SK-N-MC (cell line): ENCODE results near the gene BRAF.

ENCODE experiments used
- DNase-seq: peaks from one replicate; pipeline ENCODE4 v3.0.0-alpha.2; 2011; ENCODE audit warnings: low read depth, low spot score
- H3K27ac ChIP-seq: fragments of 200-600 bp; sonication (generic); 2 replicates; pipeline ENCODE4 v1.5.1; 2016; ENCODE audit warnings: mixed run types
- H3K36me3 ChIP-seq: fragments of 200-600 bp; sonication (generic); 2 replicates; pipeline ENCODE4 v1.6.1; 2017; ENCODE audit warnings: antibody characterized with exemption, low read length, mixed read lengths; ENCODE audit not compliant: insufficient read depth
- H3K4me3 ChIP-seq: fragments of 200-600 bp; sonication (generic); 2 replicates; pipeline ENCODE4 v1.5.1; 2016
- H3K9ac ChIP-seq: fragments of 200-600 bp; sonication (generic); 2 replicates; pipeline ENCODE4 v1.8.0; 2017; ENCODE audit warnings: mixed run types, mixed read lengths; ENCODE audit not compliant: insufficient read length
- H3K9me3 ChIP-seq: fragments of 200-600 bp; sonication (generic); 2 replicates; pipeline ENCODE4 v1.6.1; 2017; ENCODE audit warnings: low read depth, mild to moderate bottlenecking, antibody characterized with exemption, low read length, moderate library complexity, mixed read lengths
- EZH2 ChIP-seq: fragments of 200-600 bp; sonication (generic); IDR thresholded peaks from one replicate; pipeline ENCODE4 v1.6.1; 2017; ENCODE audit warnings: antibody characterized with exemption
- FOXP2 ChIP-seq: optimal IDR thresholded peaks from 2 replicates; pipeline ENCODE3; 2011; ENCODE audit warnings: mild to moderate bottlenecking, moderate library complexity; ENCODE audit not compliant: insufficient read depth; ENCODE audit errors: extremely low read length, control extremely low read depth
- POLR2AphosphoS5 ChIP-seq: IDR thresholded peaks from 2 replicates; pipeline ENCODE4 v1.6.1; 2012; ENCODE audit warnings: mild to moderate bottlenecking, low read depth, low read length, borderline replicate concordance

The BRAF gene

DNA sequence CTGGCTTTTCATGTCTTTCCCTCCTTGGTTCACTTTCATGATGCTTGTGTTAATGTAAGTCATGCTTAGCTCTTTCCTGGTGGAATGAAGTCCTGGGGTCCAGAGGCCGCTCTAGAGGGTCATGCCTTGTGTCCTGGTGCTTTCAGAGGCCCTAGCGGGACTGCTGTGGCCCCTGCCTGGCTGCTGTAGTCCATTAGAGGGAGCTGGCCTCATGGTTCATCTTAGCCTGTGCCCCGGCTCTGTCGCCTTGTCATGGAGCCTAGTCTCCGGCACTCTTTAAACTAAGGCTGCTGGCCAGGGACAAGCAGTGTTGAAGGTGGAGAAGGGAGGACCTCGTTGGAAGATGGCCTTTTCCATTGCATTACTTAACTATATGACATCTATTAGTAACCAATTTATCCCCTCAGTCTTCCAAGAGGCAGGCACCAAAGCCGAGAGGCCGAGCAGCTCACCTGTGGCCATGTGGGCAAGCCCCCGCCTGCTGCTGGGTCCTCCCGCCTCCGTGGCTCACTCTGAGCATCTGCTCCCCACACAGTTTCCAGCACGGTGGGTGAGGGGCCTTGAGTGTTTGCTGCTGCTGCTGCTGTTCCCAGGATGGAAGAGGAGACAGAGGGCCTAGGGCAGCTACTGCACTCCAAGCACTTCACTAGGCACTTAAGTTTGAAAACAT is 233.2 kb downstream of the BRAF start:
- TF ChIP-seq FOXP2 (no peak), EZH2 (no peak), POLR2AphosphoS5 (no peak)
- H3K27ac ChIP-seq = no peak overlapping the region
- no peaks in the 10 kb centered on the region; the same call in 1 of the 2 replicates for H3K36me3 ChIP-seq
- H3K4me3 ChIP-seq = no peak overlapping the region
- H3K9ac ChIP-seq = no peak overlapping the region
- no peak for DNase-seq
- H3K9me3 ChIP-seq = no peaks in the 10 kb centered on the region

DNA sequence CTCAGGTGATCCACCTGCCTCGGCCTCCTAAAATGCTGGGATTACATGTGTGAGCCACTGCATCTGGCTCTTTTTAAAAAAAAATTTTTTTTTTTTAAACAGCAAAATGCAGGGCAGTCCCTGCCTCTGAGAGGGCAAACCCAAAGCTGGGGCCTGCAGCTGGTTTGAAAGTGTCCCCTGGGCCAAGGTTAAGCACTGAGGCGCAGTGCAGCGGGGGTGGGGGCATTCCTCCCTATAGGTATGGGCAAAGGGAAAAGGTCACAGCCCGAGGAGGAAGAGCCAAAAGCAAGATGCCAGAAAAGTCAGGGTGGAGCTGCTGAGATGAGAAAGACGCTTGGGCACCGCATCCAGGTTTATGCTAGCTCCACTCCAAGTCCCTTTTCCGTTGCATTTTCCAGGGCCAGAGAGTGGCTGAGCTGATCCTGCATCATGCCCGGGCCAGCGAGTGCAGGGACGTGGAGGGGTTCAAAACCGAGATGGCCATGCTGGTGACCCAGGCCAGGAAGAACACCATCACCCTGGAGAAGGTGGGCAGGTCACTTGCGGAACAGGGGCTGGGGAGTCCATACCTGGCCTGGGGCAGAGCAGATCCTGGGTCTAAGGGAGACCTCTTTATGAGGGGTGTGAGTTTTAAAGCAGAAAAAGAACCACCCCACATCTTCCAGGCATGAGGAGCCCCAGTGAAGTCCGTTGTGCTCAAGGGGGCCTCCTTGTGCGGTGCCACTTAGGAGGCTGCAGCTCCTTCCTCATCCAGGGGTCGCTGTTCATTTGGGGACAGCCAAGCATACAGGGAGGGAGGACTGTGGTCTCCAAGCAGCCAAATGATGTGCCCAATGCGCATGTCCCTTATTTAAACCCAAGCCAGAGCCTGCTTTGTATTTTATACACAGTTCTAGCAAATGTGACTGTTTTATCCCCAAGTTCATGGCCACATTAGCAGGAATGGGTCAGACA is 235.3 kb downstream of the BRAF start:
- no peak for DNase-seq
- Histone ChIP-seq H3K4me3 (no peak overlapping the region), H3K9ac (no peak overlapping the region), H3K36me3 (no peaks in the 10 kb centered on the region; the same call in 1 of the 2 replicates), H3K27ac (no peak overlapping the region), H3K9me3 (no peaks in the 10 kb centered on the region)
- no peak for TF ChIP-seq EZH2
- no peak for TF ChIP-seq POLR2AphosphoS5
- TF ChIP-seq FOXP2 = no peak

DNA sequence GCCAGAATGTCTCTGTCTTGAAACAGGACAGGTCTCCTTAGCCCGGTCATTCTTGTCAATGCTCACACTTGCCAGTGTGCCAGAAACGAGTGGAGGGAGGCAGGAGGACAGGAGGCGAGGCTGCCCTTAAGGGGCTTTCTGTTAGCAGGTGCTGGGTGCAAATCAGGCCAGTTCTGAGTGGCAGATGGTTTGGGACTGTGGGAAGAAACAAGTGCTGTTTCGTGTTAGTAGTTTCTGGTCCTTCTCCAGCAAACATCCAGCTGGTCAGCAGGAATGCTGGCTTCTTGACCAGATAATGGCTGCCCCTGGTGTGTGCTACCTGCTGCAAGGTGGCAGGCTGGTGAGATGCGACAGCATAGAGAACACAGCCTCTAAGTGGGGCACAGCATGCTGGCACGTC is 236.4 kb downstream of the BRAF start:
- no peak for DNase-seq
- Histone ChIP-seq H3K4me3 (no peak overlapping the region), H3K36me3 (no peaks in the 10 kb centered on the region; the same call in 1 of the 2 replicates), H3K9me3 (no peaks in the 10 kb centered on the region), H3K27ac (no peak overlapping the region), H3K9ac (no peak overlapping the region)
- TF ChIP-seq EZH2 (no peak), POLR2AphosphoS5 (no peak), FOXP2 (no peak)

DNA sequence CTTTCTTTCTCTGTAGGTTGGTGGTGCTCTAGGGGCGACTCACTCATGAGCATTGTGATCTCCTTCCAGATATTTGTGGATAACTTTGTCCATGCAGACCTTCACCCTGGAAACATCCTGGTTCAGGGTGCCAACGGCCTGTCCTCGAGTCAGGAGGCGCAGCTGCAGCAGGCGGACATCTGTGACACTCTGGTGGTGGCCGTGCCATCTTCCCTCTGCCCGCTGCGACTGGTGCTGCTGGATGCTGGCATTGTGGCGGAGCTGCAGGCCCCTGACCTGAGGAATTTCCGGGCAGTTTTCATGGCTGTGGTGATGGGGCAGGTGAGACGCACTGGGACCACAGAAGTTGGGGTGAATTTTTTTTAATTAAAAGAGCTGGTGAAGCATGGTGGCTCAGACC is 237.8 kb downstream of the BRAF start:
- Histone ChIP-seq H3K4me3 (no peak overlapping the region), H3K9ac (no peak overlapping the region), H3K27ac (no peak overlapping the region), H3K36me3 (no peaks in the 10 kb centered on the region; the same call in 1 of the 2 replicates), H3K9me3 (no peaks in the 10 kb centered on the region)
- TF ChIP-seq POLR2AphosphoS5 (no peak), FOXP2 (no peak), EZH2 (no peak)
- no peak for DNase-seq

DNA sequence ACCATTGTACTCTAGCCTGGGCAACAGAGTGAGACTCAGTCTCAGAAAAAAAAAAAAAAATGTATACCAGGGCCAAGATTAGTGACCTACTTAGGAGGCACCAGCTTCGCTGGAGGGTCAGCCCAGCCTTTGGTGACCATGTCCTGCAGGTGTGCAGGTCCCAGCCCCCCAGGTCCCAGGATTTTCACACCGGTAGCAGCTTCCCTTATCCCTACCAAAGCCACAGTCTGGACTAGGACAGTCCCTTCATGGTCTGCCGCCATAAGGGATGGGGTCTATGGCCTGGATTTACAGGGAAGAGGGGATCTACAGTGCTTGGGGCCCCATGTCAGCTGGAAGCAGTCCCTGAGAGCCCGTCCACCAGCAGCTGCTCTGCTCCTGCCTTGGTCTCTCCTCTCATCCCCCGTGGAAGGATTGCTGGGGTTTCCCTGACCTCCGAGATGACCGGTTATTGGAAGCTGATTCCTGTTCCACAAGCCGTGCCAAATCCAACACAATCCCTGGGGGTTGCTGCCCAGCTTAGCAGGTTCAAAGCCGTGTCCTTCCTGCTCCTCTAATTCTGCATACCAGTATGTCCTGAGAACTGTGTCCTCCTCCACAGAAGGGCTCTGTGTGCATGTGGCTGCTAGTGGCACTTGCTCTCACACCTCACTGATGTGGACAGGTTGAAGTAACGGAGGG is 239.2 kb downstream of the BRAF start:
- DNase-seq = no peak
- Histone ChIP-seq H3K4me3 (no peak overlapping the region), H3K9ac (no peak overlapping the region), H3K36me3 (peaks cover 5% of the 10 kb centered on the region), H3K9me3 (no peaks in the 10 kb centered on the region), H3K27ac (no peak overlapping the region)
- no peak for TF ChIP-seq EZH2
- no peak for TF ChIP-seq FOXP2
- TF ChIP-seq POLR2AphosphoS5 = no peak

DNA sequence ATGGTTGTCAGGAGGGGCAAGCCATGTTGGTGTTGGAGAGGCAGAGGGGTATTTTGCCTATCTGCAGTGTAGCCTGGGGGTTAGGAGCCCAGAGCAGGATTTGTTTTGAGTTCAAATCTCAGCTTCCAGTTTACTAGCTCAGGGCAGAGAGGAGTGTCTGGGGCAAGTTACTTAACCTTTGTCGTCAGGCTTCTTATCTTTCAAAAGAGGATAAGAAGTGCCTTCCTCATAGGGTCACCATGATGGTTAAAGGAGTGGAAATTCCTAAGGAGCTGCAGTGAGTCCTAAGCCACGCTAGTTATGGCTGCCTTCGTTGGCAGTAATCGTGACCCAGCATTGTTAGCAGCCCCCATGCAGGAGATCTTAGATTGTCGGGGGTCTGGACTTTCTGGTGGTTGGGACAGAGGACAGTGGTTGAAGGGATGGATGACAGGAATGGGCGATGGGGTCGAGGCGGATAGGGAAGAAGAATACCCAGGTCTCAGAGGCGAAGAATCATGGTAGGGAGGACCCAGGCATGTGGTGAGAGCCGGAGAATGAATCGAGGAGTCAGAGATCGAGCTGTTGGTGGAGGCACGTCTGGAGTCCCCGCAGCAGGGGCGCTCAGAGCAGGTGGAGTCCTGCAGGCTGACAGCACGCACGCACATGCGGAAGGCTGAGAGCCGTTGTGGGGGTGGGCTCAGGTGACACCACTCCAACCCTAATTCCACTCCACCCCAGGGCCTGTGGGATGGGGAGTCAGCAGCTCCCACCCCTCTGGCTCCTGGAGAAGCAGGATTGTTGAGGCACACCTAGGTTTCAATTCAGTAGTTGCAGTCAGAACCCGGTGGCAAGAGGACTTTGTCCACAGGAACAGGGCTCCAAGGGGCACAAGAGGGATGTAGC is 240.4 kb downstream of the BRAF start:
- Histone ChIP-seq H3K36me3 (peaks cover 10% of the 10 kb centered on the region), H3K9ac (no peak overlapping the region), H3K27ac (no peak overlapping the region), H3K9me3 (no peaks in the 10 kb centered on the region), H3K4me3 (no peak overlapping the region)
- no peak for DNase-seq
- TF ChIP-seq FOXP2 = no peak
- TF ChIP-seq EZH2 = no peak
- TF ChIP-seq POLR2AphosphoS5 = no peak

DNA sequence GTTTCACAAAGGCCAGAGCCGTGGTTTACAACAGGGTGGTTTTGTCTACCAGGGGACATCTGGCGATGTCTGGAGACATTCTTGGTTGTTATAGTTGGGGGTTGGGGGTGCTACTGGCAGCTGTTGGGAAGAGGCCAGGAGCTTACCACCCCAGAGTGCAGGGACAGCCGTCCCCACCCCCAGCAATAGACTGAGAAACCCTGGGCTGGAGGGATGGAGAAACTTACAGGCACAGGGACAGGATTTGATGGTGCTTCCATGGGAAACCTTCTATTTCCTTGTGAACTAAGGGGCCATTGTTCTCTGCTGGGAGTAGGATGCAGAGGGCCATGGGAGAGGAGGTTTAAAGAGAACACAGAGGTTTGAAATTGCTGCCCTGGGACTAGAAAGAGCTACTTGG is 241.1 kb downstream of the BRAF start:
- H3K27ac ChIP-seq = no peak overlapping the region
- H3K9me3 ChIP-seq = no peaks in the 10 kb centered on the region
- no peak overlapping the region for H3K4me3 ChIP-seq
- TF ChIP-seq POLR2AphosphoS5 (no peak), FOXP2 (no peak), EZH2 (no peak)
- no peak overlapping the region for H3K9ac ChIP-seq
- H3K36me3 ChIP-seq = peaks cover 10% of the 10 kb centered on the region
- DNase-seq = no peak
